NCI-H2196 treated with DMSO at 0.1 percent for 48 hours (cell line): ENCODE results near the gene MAL.

Source experiments
- DNase-seq: peaks from one replicate; lab custom pipeline; 2025; ENCODE audit not compliant: unreplicated experiment; lab: John Stamatoyannopoulos, UW

MAL gene

DNA sequence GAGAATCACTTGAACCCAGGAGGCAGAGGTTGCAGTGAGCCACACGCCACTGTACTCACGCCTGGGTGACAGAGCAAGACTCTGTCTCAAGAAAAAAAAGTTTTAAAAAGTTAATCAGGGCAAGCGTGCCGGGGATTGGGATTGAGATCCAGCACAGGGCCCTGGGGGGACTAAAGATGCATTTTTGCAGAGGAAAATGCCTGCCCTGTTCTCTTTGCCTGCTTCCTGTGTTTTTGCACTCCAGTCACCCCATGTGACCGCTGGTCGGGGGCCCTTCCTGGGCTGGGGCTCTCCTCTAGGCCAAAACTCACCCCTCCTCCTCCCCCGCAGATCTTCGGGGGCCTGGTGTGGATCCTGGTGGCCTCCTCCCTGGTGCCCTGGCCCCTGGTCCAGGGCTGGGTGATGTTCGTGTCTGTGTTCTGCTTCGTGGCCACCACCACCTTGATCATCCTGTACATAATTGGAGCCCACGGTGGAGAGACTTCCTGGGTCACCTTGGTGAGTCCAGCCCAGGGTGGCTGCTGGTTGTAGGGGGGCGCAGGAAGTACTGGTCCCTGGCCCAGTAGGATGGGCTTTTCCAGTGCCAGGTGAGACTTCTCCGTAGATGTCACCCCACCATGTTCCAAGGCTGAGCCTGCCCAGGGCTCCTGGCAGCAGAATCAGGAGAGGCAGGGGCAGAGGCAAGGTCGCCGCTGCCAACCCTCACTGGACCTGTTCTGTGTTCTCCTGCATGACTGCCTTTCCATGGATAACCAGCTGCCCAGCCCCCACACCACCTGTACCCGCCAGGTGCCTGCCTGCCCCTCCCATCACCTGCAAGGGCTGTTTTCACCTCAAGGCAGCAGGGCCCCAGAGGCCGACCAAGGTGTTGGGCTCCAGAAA lies 22.4 kb downstream of the MAL start:
- DNase-seq = no peak

DNA sequence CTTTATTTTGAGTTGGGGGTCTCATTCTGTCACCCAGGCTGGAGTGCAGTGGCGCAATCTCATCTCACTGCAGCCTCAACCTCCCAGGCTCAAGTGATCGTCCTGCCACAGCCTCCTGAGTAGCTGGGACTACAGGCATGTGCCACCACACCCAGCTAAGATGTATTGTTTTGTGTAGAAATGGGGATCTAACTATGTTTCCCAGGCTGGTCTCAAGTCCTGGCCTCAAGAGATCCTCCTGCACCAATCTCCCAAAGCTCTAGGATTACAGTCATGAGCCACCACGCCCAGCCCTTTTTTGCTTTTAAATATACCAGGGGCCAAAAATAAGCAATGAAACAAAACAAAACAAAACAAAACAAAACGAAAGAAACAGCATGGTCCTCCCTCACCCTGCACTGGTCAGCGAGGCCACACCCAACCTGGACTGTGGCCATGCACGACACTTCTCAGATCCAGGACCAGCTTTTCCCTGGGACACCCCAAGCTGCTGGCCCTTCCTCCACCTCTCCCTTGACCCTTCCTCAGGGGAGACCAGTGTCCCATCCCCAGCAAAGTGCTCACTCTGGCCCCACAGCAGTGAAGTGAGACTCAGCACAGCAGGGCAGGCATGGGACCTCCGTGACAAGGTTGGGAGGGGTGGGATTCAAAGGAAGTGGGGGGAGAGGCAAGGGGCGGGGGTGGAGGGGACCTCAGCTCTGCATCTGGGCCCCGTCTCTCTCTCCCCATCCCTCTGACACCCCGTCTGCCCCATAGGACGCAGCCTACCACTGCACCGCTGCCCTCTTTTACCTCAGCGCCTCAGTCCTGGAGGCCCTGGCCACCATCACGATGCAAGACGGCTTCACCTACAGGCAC lies 23.5 kb downstream of the MAL start:
- DNase-seq = no peak

DNA sequence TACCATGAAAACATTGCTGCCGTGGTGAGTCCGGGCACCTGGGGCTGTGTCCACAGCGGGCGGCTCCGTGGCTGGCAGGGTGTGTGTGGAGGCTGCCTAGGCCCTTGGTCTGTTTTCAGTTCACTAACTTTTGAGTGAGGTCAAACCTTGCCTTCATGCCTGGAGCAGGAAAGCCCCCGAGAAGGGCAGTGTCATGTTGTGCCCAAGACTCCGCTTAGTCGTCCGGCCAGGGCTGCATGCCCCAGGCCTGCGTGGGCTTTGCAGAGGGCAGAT lies 24.1 kb downstream of the MAL start:
- DNase-seq = no peak

DNA sequence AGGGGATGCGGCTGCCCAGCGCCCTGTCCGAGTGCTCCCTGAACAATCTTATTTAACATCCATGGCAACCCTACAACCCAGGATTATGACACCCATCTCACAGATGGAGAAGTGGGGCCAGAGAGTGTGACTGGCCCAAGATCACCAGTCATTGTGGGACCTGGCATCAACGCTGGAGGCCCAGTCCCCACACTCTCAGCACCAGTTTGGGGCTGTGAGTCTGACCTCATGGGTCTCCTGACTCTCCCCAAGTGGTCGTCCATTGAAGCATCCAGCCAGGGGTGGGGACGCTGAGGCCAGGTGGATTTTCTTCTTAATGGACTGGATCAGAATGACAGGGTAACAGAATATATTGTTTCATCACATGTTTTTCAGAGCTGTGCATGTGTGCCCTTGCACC lies 24.5 kb downstream of the MAL start:
- DNase-seq = no peak

DNA sequence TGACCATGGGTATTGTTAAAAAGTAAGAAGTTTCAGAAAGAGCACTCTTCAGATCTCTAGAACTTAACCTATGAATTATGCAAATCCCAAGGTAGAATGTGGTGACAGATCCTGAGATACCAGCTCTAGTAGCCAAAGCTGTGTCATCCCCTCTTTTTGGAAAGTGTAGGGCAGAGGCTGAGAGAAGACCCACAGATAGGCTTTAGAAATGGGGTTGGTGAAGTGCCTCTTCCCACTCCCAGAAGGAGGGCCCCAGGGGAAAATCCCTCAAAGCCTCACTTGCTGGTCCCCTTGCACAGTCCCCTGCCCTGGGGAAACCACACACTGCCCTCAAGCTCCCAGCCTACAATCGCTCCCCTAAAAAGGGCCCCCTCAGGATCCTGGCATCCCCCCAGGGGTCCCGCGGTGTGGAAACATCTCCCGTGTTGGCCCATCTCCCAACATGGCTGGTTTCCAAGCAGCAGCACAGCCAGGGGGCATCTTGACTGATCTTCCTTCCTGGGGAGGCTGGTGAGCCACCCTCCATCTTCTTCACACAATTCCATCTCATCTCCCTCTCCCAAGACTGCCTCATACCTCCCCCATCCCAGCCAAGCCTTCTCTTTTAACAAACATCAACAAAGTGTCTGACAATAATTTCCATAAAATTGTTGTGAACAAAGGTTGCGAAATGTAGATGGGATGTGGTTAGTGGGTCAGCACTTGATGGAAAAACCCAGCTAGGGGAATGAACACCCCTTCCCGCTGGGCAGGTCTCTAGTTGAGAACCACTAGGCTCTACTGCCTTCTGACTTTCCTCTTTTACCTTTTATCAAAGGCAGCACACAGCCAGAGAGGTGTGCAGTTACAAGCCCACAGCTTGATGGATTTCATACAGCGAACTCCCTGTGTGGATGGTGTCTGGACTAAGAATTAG lies 25.1 kb downstream of the MAL start:
- DNase-seq = no peak

DNA sequence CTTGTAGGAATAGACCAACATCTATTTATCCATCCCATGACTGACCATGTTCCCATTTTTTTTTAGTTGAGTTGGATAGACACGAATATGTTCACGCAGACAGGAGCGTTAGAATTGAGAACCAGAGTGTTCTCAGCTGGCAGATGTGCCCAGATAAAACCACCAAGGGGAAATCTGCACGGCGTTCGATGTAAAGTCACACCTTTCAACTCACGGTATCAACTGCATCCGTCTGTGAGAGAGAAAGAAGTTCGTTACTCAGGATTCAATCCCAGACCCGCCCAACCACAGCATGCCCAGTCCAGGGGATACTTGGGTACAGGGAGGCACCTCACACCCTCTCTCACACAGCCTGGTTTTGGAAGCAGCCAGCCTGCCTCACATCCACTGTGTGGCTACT lies 26.1 kb downstream of the MAL start:
- DNase-seq = no peak

DNA sequence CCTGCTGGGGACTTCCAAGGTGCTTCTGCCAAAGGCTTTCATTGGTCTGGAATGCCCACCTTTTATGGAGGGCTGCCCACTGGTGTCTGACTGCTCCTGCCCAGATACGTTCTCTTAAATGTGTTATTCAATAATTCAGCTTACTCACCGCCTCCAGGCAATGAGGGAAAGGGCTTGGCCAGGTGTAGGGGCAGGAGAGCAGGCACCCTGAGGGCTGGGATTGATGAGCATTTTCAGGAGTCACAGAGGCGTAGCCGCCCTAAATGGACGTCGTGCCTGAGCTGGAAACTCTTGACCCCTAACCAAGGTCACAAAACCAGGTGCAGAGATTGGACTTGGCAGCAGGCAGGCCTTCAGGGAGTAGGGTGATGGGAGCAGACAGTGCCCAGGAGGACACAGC lies 26.8 kb downstream of the MAL start:
- DNase-seq = no peak

DNA sequence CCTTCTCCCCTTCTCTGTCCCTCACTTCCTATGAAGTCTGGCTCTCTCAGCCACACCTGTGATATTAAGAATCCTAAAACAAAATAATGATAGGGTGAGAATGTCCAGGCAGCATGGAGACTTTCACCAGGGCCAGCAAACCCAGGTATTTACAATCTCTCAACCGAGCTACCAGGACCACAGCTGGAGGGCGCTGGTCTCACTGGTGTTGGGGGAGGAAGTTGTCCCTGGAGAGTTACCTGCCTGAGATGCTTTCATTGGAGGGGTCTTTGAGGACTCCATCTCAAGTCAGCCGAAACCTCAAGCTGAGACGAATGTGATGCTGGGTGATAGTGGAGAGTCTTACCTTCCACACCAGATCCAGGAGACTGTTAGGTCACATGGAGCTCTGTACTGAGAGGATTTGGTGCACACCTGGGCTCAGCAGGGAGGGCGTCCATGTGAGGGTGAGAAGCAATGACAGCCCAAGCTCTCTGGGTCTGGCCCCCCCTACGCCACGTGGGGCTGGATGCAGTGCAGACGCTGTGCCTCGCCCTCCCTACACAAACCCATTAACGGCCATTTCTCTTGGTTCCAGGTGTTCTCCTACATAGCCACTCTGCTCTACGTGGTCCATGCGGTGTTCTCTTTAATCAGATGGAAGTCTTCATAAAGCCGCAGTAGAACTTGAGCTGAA lies 27.4 kb downstream of the MAL start:
- no peak for DNase-seq

DNA sequence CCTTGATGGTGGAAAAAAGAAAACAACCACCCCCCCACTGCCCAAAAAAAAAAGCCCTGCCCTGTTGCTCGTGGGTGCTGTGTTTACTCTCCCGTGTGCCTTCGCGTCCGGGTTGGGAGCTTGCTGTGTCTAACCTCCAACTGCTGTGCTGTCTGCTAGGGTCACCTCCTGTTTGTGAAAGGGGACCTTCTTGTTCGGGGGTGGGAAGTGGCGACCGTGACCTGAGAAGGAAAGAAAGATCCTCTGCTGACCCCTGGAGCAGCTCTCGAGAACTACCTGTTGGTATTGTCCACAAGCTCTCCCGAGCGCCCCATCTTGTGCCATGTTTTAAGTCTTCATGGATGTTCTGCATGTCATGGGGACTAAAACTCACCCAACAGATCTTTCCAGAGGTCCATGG lies 28.0 kb downstream of the MAL start:
- DNase-seq = no peak

DNA sequence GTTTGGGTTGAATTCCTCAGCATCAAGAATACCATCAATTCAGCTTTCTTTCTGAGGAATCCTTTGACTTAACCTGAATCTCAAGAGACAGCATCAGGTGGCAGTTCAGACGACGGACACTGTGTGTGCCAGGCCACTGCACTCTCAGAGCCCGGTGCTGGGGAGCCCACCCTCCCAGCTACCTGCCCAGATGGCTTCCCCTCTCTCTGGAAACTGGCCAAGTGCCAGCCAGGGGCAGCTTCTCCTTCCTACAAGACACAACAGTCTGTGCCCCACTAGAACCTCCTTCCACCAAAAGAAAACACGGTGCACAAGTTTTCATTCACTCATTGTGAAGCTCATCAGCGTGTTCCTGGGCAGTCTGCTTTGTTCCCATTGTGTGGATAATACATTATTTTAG lies 28.5 kb downstream of the MAL start:
- DNase-seq = no peak

DNA sequence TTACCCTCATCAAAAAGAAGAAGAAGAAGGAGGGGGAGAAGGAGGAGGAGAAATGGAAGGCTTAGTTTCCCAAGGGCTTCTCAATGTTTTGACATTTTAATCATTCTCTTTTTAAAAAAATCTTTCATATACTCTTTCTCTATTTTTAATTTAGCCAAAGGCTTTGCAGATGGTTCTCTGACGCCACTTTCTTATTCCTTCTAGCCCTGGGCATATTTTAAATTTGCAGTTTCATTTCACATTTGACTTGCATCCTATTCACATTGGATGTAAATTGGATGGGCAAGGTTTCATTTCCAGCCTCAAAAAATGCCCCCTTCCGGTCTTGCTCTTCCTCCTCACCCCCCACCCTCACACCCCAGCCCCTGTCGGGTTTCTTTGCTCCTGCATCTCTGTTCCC lies 29.8 kb downstream of the MAL start:
- DNase-seq = no peak

DNA sequence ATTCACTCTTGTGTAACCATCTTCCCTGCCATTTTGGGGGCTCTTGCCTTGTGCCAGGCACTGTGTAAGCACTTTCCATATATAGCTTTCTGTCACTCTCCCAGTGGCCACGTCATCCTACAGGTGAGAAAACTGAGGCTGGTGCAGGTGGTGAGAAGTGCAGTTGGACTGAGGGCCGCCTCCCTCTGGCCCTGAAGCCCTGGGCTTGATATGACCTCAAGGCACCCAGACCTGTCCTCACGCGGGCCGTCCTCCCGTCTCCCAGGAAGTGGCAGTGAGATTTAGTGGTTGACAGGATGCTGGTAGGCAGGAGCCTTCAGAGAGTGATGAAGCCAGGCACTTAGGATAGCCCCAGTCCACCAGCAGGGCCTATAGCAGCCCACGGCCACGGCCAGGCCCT lies 30.5 kb downstream of the MAL start:
- DNase-seq = no peak

DNA sequence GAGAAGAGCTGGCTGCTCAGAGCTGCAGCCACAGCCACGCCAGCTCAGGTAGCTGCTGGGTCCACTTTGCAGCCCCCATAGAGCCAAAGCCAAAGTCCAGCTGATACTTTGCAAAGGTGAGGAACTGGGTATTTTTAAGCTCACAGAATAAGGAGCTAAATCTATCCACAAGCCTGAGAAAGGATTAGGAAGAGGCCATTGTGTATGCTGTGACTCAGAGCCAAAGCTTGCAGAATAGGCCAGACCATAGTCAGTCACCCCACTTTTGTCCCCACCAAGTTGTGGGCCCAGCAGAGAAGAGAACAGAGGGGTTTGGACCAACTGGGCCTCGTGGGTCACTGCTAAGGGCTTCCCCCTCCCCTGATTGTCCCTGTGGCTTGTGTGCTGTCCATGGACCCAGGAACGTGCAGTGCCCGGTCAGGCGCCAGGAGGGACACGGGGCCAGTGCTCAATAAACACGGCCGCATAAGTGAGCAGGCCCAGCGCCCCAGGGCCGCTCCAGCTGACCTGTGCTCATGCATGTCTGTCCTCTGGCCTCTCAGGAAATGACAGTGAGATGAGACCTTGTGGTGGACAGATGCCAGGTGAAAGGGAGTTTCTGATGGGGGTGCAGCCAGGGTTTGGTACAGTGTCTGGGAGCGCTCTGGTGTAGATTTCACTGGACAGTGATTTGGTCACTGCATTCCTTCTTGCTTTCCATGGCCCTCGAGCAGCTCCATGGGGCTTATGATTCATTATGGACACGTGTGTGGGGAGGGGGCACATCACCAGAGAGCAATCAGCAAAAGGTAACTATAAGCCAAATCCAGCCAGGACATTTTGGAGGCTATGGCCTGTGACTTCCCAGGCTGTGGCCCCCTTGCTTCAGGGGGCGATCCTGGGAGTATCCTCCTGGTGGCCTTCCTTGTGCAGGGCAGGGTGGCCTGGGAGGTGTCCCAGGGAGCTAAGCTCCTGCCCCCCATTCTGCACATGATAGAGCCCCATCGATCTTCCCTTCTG lies 31.3 kb downstream of the MAL start:
- no peak for DNase-seq

DNA sequence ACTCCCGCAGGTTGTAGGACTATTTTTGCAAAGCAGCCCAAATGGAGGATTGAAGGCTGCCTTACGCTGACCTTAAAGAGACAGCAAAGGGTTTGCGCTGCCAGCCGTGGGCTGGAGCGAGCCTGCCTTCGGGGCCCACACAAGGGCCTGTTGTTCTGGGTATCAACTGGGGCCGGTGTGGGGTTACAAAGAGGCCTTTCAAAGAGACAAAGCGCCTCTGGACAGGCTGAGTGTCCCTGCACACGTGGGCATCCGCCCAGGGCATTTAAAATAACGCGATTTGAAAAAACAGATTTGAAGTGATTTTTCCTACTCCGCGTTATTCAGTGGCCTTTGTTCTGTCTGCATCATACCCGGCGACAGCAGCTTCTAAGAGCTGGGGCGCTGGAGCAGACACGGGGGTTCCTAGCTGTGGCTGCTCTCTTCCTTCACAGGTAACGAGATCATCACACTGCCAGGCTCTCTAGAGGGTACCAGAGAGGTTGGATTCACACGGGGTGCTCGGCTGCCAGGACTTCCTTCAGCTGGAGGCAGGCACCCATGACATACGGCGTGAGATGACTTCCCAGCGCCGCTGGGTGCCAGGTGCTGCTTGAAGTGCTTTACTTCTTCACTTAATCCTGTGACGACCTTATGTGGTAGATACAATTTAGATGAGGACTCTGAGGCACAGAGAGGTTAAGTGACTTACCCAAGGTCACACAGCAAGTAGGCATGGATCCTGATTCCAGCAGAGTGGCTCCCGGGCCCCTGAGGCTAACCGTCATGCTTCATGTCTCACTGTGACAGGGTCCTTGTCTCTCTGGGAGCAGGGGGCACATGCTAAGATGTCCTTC lies 32.2 kb downstream of the MAL start:
- no peak for DNase-seq

DNA sequence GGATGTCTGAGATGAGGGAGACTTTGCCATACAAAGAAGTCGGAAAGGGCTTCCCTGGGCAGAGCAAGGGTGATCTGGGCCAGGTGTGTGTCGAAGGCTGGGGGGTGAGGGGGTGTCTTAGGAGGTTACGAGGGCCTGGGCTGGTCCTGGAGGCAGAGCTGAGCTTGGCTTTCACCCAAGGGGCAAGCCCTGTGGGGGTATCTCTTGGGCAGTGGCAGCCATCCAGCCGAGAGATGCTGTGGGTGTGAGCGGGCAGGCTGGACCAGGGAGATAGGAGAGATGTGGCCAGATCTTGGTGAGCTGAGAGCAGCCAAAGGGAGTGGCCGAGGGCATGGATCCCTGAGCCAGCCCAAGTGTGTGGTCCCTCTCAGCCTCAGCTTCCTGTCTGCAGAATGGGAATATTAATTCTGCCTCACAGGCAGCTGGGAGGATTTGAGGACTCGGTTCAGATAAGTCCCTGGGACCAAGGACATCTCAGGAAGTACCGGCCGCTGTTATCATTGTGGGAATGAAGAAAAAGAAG lies 33.0 kb downstream of the MAL start:
- no peak for DNase-seq

DNA sequence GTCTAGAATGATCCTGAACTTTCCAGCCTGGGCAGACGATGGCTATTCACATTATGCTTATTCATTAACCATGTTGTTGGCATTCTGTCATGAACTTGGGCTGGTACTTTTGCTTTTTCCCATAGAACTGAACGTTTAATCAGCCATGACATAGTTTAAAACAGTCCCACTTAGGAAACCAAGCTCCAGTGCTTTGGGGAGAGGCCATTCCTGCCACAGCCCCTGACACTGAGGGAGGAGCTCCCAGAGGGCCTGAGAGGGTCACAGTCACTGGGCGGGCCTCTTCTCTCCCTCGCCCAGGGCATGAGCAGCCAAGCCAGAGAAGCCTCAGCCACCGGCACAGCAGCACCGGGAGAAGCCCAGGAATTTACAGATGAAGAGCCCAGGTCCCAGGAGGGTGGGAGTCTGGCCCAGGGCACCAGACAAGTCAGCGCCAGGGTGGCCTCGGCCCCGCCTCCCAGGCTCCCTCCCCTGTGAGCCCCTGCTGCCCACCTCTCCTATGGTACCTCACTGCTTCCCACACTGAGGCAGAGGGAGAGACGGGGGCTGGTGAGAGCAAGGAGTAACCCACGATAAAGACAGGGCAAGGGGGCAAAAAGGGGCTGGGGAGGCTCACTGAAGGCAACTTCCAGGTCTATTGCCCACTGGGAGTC lies 33.6 kb downstream of the MAL start:
- no peak for DNase-seq

DNA sequence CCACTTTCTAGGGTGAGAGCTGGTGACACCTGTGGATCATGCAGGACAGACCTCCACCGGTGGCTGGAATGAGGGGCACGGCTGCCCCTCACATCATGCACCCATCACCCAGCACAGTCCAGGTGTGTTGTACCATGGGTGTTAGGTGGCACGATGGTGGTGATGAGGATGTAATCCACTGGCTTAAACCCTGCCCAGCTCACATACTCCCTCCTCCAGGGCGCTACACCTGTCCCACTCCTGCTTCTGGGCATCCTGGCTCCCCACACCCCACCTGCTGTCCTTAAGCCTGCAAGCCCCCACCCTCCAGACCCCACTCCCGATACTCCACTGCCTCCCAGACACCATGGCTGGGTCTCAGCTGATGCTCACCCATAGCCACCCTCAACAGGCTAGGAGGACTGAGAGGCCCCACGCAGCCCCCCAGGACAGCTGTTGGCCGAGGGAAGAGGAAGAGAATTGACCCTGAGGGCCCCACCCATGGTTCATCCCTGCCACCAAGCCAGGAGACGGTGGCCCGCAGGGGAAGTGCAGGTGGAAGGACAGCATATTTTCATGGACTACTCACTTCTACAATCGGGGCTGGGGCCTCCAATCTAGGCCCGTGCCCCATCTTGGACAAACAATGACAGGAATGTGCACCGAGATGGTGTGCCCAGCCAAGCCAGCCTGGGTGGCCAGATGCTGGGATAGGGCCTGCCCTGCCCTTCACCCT lies 34.3 kb downstream of the MAL start:
- no peak for DNase-seq
